Measurements from ENCODE around the gene CDK19.

GRCh38 chr6:110769923-110770322, 45.3 kb downstream of the CDK19 start:
- no peak for TF ChIP-seq CTCF (conservative IDR thresholded peaks at IDR 0.05; ENCODE audit: low read depth in 2 of 2)
- TF ChIP-seq EZH2 (IDR thresholded peaks at IDR 0.05; ENCODE audit: low read depth, unreplicated experiment): no peak
- TF ChIP-seq POLR2AphosphoS5 (IDR thresholded peaks at IDR 0.05; ENCODE audit: low read depth): no peak
